Karpas-422 (cell line): ENCODE measurements around the gene AKAP8L. TPM values are rescaled to one million over a fixed set of nuclear protein-coding genes. Genes with fewer than 3 reads are reported as not detected.

Experiments used
- DNase-seq: peaks from one replicate; pipeline ENCODE4 v3.0.0-alpha.2; 2015
- H2AFZ ChIP-seq: fragments of 200-600 bp; sonication (generic); 2 replicates; pipeline ENCODE4 v1.6.1; 2014; ENCODE audit warnings: antibody characterized with exemption, low read length, mixed read lengths
- H3K27ac ChIP-seq: fragments of 200-600 bp; sonication (generic); 2 replicates; pipeline ENCODE4 v1.5.1; 2014; ENCODE audit warnings: mild to moderate bottlenecking, low read length, moderate library complexity
- H3K27me3 ChIP-seq: fragments of 200-600 bp; sonication (generic); 2 replicates; pipeline ENCODE4 v1.6.1; 2014; ENCODE audit warnings: low read length, mixed read lengths
- H3K36me3 ChIP-seq: fragments of 200-600 bp; sonication (generic); 2 replicates; pipeline ENCODE4 v1.6.1; 2014; ENCODE audit warnings: low read length, mixed read lengths; ENCODE audit not compliant: insufficient read depth
- H3K4me1 ChIP-seq: fragments of 200-600 bp; sonication (generic); 2 replicates; pipeline ENCODE4 v1.6.1; 2014; ENCODE audit warnings: mild to moderate bottlenecking, low read length, mixed read lengths
- H3K4me2 ChIP-seq: fragments of 200-600 bp; sonication (generic); 2 replicates; pipeline ENCODE4 v1.6.1; 2014; ENCODE audit warnings: low read length, low read depth, mild to moderate bottlenecking; ENCODE audit not compliant: poor library complexity, severe bottlenecking
- H3K4me3 ChIP-seq: fragments of 200-600 bp; sonication (generic); 2 replicates; pipeline ENCODE4 v1.5.1; 2014; ENCODE audit warnings: mild to moderate bottlenecking, antibody characterized with exemption, low read length, mixed read lengths
- H3K79me2 ChIP-seq: fragments of 200-600 bp; sonication (generic); 2 replicates; pipeline ENCODE4 v1.6.1; 2014; ENCODE audit warnings: mild to moderate bottlenecking, low read length, mixed read lengths
- H3K9ac ChIP-seq: fragments of 200-600 bp; sonication (generic); 2 replicates; pipeline ENCODE4 v1.6.0; 2014; ENCODE audit warnings: low read length
- H3K9me2 ChIP-seq: fragments of 200-600 bp; sonication (generic), shearing (Covaris generic); replicated peaks from 2 replicates; pipeline ENCODE4 v1.6.0; 2014; ENCODE audit warnings: mild to moderate bottlenecking, low read length, moderate library complexity; ENCODE audit not compliant: insufficient read depth
- H3K9me3 ChIP-seq: fragments of 300-700, 200-600 bp; sonication (generic); 2 replicates; pipeline ENCODE4 v1.6.1; 2014; ENCODE audit warnings: low read length, mixed read lengths
- H4K20me1 ChIP-seq: fragments of 200-600 bp; sonication (generic); 2 replicates; pipeline ENCODE4 v1.6.1; 2014; ENCODE audit warnings: mild to moderate bottlenecking, antibody characterized with exemption, low read length, low read depth; ENCODE audit not compliant: insufficient read depth
- total RNA-seq: library from RNA; depleted of rRNA; stranded (reverse); fragments of >200 nt; shearing (Covaris generic); gene quantifications from 2 replicates; pipeline ENCODE4 v1.2.3, GENCODE V29; 2014; ENCODE audit warnings: low replicate concordance

The AKAP8L gene
- total RNA-seq, 1 experiment from 2014 or later, result 82.4 TPM

GRCh38 chr19:15426485-15427349, 7.9 kb upstream of the AKAP8L start:
- Histone ChIP-seq H3K9ac (no peak overlapping the region), H3K79me2 (peaks cover 39% of the 10 kb centered on the region), H3K9me2 (no peaks in the 10 kb centered on the region), H3K36me3 (peaks cover 32% of the 10 kb centered on the region), H3K27me3 (no peaks in the 10 kb centered on the region), H2AFZ (no peak overlapping the region), H3K27ac (no peak overlapping the region), H3K4me1 (peaks cover 13% of the 10 kb centered on the region), H3K9me3 (no peaks in the 10 kb centered on the region), H3K4me2 (no peak overlapping the region), H3K4me3 (no peak overlapping the region), H4K20me1 (peaks cover 14% of the 10 kb centered on the region; the same call in 1 of the 2 replicates)
- no peak for DNase-seq

DNA sequence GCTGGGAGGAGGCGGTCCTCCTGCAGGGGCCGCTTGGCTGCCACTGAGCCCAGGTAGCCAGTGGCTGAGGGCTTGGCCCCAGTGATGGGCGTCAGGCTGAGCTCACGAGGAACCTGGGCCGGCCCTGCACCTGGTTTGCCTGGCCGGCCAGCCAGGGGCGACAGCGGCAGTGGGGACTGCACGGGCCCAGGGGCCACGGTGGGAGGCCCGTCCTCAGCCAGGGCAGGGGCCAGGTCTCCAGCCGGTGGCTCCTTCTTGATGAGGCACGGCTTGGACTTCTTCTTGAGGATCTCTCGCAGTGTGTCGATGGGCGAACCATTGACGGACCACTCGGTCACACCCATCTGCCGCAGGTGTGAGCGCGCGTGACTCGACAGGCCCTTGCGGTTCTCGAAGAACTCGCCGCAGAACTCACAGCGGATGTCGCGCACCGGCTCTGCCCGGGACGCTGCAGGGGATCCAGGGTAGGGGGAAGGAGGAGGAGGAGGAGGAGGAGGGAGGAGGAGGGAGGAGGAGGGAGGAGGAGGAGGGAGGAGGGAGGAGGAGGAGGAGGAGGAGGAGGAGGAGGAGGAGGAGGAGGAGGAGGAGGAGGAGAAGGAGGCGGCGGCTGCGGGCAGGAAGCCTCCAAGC, 6.6 kb upstream of the AKAP8L start:
- Histone ChIP-seq H3K9me3 (no peaks in the 10 kb centered on the region), H4K20me1 (peaks cover 10% of the 10 kb centered on the region; the same call in 1 of the 2 replicates), H3K4me2 (no peak overlapping the region), H3K9me2 (no peaks in the 10 kb centered on the region), H3K4me1 (peaks cover 2% of the 10 kb centered on the region), H3K4me3 (no peak overlapping the region), H3K79me2 (peaks cover 26% of the 10 kb centered on the region), H3K9ac (no peak overlapping the region), H3K36me3 (peaks cover 32% of the 10 kb centered on the region), H3K27ac (no peak overlapping the region), H2AFZ (no peak overlapping the region), H3K27me3 (no peaks in the 10 kb centered on the region)
- DNase-seq, result no peak

DNA sequence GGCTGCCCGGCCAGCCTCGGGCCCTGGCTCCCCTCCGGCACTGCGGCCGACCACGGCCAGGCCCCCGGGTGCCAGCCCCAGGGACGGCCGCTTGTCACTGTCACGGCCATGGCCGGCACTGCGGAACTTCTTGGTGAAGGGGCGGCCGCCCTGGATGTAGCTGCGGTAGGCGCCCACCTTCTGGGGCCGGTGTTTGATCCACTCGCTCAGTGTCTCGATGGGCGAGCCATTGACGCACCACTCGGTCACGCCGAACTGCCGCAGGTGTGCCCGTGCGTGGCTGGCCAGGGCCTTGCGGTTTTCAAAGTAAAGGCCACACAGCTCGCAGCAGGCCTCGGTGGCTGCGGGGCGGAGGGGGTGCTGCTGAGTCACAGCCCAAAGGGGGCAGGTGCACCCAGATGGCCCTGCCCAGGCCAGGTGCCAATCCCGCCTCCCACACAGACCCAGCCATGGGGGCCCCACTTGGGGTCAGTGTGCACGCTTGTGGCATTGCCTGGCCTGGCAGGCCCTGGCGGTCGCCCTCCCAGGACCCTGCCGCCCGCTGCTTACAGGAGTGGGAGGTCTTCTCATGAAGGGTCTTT, 6.0 kb upstream of the AKAP8L start:
- H3K4me2 ChIP-seq, result no peak overlapping the region
- no peak overlapping the region for H2AFZ ChIP-seq
- H3K36me3 ChIP-seq, result peaks cover 32% of the 10 kb centered on the region
- 0 out of 2 replicates have a peak, but pooled peaks cover 4% of the 10 kb centered on the region for H4K20me1 ChIP-seq
- no peaks in the 10 kb centered on the region for H3K9me2 ChIP-seq
- H3K27ac ChIP-seq, result no peak overlapping the region
- no peaks in the 10 kb centered on the region for H3K27me3 ChIP-seq
- H3K4me1 ChIP-seq, result peaks cover 1% of the 10 kb centered on the region
- H3K9me3 ChIP-seq, result no peaks in the 10 kb centered on the region
- no peak overlapping the region for H3K9ac ChIP-seq
- H3K4me3 ChIP-seq, result no peak overlapping the region
- peaks cover 19% of the 10 kb centered on the region for H3K79me2 ChIP-seq
- no peak for DNase-seq

GRCh38 chr19:15424121-15424520, 5.3 kb upstream of the AKAP8L start:
- H3K9ac ChIP-seq, result no peak overlapping the region
- peaks cover 32% of the 10 kb centered on the region for H3K36me3 ChIP-seq
- peaks cover 8% of the 10 kb centered on the region for H3K4me1 ChIP-seq
- no peaks in the 10 kb centered on the region for H3K27me3 ChIP-seq
- 0 out of 2 replicates have a peak, but pooled peaks cover 4% of the 10 kb centered on the region for H4K20me1 ChIP-seq
- H3K79me2 ChIP-seq, result peaks cover 13% of the 10 kb centered on the region
- H3K27ac ChIP-seq, result no peak overlapping the region
- no peaks in the 10 kb centered on the region for H3K9me3 ChIP-seq
- no peak overlapping the region for H3K4me2 ChIP-seq
- H3K4me3 ChIP-seq, result no peak overlapping the region
- no peak for DNase-seq
- H3K9me2 ChIP-seq, result no peaks in the 10 kb centered on the region
- H2AFZ ChIP-seq, result no peak overlapping the region

DNA sequence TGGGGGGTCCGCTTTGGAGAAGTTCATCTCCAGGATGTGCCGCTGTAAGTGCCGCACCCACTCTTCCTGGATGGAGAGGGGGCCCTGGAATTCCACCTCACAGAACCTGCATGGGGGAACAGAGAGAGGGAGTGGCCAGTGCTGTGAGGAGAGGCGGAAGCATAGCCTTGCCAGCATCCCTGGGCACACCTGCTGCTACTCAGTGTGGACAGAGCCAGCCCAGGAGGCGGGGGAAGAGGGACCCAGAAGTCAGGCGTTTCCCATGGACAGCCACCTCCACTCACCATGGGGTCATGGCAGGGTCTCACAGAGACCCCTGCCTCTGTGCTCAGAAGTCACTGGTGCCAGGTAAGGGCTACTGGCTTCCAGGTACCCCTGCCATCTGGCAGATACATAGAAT, 4.3 kb upstream of the AKAP8L start:
- Histone ChIP-seq H4K20me1 (0 out of 2 replicates have a peak, but pooled peaks cover under 1% of the 10 kb centered on the region), H3K79me2 (peaks cover 9% of the 10 kb centered on the region), H3K36me3 (peaks cover 32% of the 10 kb centered on the region), H2AFZ (no peak overlapping the region), H3K9me2 (no peaks in the 10 kb centered on the region), H3K4me2 (no peak overlapping the region), H3K4me1 (peaks cover 8% of the 10 kb centered on the region), H3K9ac (no peak overlapping the region), H3K27me3 (no peaks in the 10 kb centered on the region), H3K4me3 (no peak overlapping the region), H3K9me3 (no peaks in the 10 kb centered on the region), H3K27ac (no peak overlapping the region)
- DNase-seq, result no peak

GRCh38 chr19:15422296-15423075, 3.7 kb upstream of the AKAP8L start:
- H3K36me3 ChIP-seq, result peaks cover 29% of the 10 kb centered on the region

DNA sequence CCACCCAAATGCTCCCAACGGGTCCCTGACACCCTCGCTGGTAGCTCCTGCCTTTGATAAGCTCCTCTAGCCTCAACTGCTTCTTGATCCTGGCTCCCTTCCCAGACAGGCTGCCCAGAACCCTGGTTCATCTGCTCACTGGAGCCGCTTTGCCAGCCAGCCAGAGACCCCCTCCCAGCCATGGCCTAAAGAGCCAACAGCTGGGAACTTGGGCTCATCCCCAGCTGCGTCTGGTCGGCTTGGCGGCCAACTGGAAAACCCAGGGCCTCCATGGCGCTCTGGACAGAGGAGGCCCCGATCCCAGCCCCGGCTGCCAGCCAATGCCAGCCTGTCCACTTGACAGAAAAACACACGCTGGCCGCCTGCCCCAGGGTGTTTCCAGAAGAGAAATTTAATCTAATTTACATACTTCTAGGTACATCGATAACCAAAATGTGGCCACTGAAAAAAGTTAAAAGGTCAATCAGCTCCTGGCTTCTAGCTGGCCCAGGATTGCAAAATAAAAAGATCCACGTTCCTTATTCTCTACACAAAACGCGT, 3.0 kb upstream of the AKAP8L start:
- Histone ChIP-seq H3K27ac (no peak overlapping the region), H2AFZ (no peak overlapping the region), H3K4me3 (no peak overlapping the region), H3K4me1 (peaks cover 18% of the 10 kb centered on the region), H4K20me1 (peaks cover 14% of the 10 kb centered on the region; the same call in 1 of the 2 replicates), H3K9me3 (no peaks in the 10 kb centered on the region), H3K9me2 (no peaks in the 10 kb centered on the region), H3K4me2 (no peak overlapping the region), H3K36me3 (peaks cover 32% of the 10 kb centered on the region), H3K9ac (no peak overlapping the region), H3K27me3 (no peaks in the 10 kb centered on the region), H3K79me2 (peaks cover 22% of the 10 kb centered on the region)
- DNase-seq, result no peak

More at GRCh38 chr19:15422296-15423075, 3.7 kb upstream of the AKAP8L start:
- no peak overlapping the region for H3K4me2 ChIP-seq
- DNase-seq, result no peak
- no peaks in the 10 kb centered on the region for H3K9me3 ChIP-seq
- H3K9ac ChIP-seq, result no peak overlapping the region
- no peak overlapping the region for H3K27ac ChIP-seq
- H3K79me2 ChIP-seq, result peaks cover 15% of the 10 kb centered on the region
- H3K9me2 ChIP-seq, result no peaks in the 10 kb centered on the region
- peaks cover 11% of the 10 kb centered on the region for H3K4me1 ChIP-seq
- H3K4me3 ChIP-seq, result no peak overlapping the region
- no peak overlapping the region for H2AFZ ChIP-seq
- H4K20me1 ChIP-seq, result peaks cover 7% of the 10 kb centered on the region; the same call in 1 of the 2 replicates
- H3K27me3 ChIP-seq, result no peaks in the 10 kb centered on the region
